GM12891 (cell line): ENCODE data around the gene LAMB4.

Source experiments
- DNase-seq: peaks from one replicate; pipeline ENCODE4 v3.0.0; 2011; ENCODE audit warnings: low spot score; ENCODE audit not compliant: insufficient read length
- FAIRE-seq: peaks from 2 replicates; lab custom pipeline; 2011; peaks lifted over from hg19 to GRCh38; lab: Jason Lieb, UNC
- PAX5 ChIP-seq: IDR thresholded peaks from 2 replicates; pipeline ENCODE4 v1.6.1; 2011; ENCODE audit warnings: low read length, moderate library complexity, mild to moderate bottlenecking; ENCODE audit not compliant: insufficient read depth, severe bottlenecking
- POLR2A ChIP-seq: IDR thresholded peaks from 2 replicates; pipeline ENCODE4 v1.6.1; 2011; ENCODE audit warnings: low read depth, low read length, control low read depth
- POLR2AphosphoS5 ChIP-seq: IDR thresholded peaks from 2 replicates; pipeline ENCODE4 v1.6.1; 2011; ENCODE audit warnings: low read depth, low read length, control low read depth
- POU2F2 ChIP-seq: IDR thresholded peaks from 2 replicates; pipeline ENCODE4 v1.6.1; 2011; ENCODE audit warnings: low read depth, mild to moderate bottlenecking, control low read depth, low read length, moderate library complexity
- SPI1 ChIP-seq: IDR thresholded peaks from 2 replicates; pipeline ENCODE4 v1.6.1; 2011; ENCODE audit warnings: low read depth, low read length, control low read depth
- TAF1 ChIP-seq: IDR thresholded peaks from 2 replicates; pipeline ENCODE4 v1.6.1; 2011; ENCODE audit warnings: low read depth, low read length, control low read depth

The LAMB4 gene

DNA sequence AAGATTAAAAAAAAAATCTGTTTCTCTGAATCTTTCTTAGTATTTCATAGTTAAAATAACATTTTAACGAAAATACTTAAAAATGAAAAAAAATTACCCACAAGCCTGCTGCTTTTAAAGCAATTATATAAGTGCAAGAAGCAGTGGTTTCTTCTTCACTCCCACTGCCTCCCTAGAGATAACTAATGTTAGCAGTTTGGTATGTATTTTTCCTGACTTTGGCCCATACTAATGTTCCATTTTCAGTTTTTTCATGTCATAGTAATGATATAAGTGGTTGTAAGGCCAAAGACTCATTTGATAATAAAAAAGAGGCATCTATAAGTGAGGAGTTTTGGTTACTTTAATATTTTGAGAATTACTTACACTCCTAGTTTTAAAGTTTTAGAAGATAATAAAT is 102.9 kb downstream of the LAMB4 start:
- FAIRE-seq (no peak), DNase-seq (no peak)
- TF ChIP-seq POLR2A (no peak), TAF1 (no peak), POU2F2 (no peak), POLR2AphosphoS5 (no peak), PAX5 (no peak), SPI1 (no peak)

DNA sequence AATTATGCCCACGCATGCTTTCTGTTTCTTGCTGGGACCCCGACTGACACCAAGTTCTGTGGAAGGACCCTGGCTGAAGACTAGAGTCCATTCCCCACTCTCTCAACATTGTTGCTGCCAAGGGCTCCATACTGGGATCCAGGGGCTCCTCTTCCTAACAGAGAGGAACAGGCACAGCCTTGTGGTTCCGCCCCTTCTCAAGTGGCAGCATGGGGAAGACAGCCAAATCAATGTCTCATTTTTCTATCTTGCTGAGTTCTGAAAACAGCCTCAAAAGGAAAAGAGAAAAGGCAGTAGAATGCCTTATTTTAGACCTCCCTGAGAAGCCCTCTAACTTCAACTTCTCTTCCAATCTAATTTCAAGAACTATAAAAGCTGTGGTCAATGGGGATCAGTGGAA is 103.5 kb downstream of the LAMB4 start:
- TF ChIP-seq POLR2AphosphoS5 (no peak), SPI1 (no peak), TAF1 (no peak), POU2F2 (no peak), PAX5 (no peak), POLR2A (no peak)
- DNase-seq = no peak
- FAIRE-seq = no peak

DNA sequence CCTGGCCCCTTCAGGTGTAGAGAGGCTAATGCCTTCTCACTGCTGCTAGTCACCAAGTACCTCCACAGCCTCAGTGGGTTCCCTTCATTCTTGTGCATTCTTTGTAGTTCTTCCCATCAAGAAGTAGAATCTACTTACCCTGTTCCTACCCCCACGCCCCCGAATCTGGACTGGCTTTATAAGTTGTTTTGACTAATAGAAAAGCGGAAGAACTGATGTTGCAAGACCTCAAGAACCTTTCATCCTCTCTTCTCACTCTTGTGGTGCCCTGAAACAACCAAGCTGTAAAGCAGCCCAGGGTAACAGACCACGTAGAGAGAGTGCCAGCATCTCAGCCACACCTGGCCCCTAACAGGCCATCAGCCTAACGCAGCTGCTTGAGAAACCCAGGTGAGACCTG is 104.0 kb downstream of the LAMB4 start:
- no peak for DNase-seq
- FAIRE-seq = no peak
- TF ChIP-seq SPI1 (no peak), POLR2A (no peak), POLR2AphosphoS5 (no peak), TAF1 (no peak), POU2F2 (no peak), PAX5 (no peak)

DNA sequence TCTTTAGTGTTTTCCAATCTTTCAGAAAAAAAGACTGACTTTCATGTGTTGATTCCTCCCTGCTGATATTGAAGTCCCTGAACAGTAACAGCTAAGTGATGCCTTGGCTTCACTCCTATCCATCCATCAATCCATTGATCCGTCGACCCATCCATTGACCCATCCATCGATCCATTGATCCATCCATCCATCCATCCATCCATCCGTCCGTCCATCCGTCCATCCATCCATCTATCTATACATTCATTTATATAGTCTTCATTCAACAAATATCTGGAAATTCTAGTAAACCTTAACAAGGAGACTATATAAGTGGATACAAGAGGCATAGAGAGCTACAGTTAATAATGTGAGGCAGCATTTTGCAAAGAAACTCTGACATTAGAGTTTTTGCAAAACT is 105.6 kb downstream of the LAMB4 start:
- DNase-seq (no peak), FAIRE-seq (no peak)
- TF ChIP-seq PAX5 (no peak), POLR2A (no peak), POLR2AphosphoS5 (no peak)

DNA sequence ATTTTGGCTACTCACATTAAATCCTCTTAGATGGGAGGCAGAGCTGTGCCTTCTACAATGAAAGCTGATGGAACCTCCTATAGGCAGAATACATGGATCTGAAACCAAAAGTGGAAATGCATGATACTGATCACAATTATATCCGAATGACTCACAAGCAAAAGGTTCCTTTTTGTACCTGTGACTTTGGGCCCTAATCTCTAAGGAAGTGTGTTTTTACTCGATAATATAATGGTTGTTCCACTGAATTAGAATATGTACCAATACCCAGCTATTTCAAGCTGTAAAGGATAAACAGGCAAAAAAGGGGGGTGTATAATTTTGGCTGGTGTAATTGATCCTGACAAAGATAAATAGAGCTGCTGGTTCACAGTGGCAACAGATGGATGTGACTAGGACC is 109.6 kb downstream of the LAMB4 start:
- no peak for TF ChIP-seq SPI1
- TF ChIP-seq POLR2AphosphoS5 = no peak
- FAIRE-seq (no peak), DNase-seq (no peak)

DNA sequence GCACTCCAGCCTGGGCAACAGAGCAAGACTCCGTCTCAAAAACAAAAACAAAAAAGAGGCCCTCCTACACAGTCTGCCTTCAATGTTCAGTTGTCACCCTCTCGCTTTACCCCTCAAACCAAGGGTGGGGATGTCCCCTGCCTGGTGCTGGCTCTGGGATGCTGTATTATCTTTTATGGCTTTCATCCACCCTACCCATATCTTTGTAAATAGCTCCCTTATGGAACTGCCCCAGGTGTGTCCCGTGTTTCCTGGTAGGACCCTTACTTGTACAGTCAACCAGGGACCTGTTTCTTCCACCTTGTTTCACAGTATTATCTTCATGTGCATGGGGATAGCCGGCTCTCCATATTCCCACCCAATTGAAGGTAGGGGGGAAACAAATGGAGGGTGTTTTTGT is 111.5 kb downstream of the LAMB4 start:
- FAIRE-seq (no peak), DNase-seq (no peak)
- TF ChIP-seq POLR2A (no peak), SPI1 (no peak), POU2F2 (no peak)

DNA sequence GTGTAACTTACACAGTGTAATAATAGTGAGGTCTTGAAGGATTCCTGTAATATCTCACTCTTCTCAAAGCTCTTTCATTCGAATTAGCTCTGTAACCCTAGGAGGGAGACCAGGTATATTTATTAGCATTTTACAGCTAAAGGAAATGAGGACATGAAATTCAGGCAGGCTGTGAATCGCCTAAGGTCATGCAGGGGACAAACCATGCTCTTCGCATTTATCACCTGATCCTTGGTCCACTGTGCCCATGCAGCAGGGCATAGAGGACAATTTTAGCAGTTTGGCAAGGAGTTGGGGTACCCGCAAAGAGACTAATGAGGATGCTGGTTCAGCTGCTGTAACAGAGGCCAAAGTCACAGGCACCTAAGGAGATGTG is 112.4 kb downstream of the LAMB4 start:
- TF ChIP-seq POU2F2 = no peak
- TF ChIP-seq PAX5 = no peak
- no peak for TF ChIP-seq POLR2AphosphoS5
- TF ChIP-seq SPI1 = no peak
- TF ChIP-seq POLR2A = no peak
- no peak for TF ChIP-seq TAF1
- FAIRE-seq = no peak
- no peak for DNase-seq

DNA sequence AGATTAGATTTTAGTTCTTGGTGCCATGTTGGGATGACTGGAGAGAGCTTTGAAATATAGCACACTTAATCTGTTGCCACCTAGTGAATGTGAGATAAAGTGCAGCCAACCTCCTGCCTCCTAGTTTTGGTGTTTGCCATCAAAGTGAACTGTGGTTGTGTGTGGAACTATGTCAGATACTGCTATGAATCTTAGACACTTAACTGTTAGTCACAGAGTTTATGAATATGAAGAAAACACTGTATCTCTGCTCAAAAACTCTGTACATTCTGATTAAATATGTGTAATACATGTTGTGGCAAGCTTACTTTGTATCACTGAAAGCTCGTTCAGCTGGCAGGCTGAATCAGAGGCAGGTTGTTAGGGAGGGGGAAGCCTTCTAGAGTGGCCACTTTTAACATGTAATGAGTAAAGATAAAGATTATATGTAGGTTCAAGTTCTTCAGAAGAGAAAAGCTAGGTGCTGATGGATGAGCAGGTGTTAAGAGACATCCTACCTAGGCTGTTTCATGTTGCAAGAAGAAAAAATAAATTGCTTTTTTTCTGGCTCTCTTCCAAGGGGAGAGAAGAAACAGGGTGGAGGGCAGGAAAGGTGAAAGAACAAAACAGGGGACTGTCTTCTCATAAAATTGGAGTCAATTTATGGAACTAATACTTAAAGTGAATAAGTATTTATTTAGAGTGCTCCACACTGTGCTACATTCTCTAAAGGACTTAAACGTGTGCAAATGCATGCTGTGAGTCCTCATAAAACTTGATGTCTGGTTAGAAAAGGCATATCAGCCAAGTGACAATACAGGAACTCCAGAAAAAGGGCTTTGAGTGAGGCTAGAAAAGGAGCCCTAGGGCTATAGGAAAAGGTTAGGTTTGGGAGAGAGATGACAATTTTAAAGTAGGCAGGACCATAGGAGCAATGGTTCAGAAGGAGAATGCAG is 113.1 kb downstream of the LAMB4 start:
- no peak for FAIRE-seq
- TF ChIP-seq SPI1 (no peak), POU2F2 (no peak), TAF1 (no peak), POLR2A (no peak), POLR2AphosphoS5 (no peak), PAX5 (no peak)
- no peak for DNase-seq

DNA sequence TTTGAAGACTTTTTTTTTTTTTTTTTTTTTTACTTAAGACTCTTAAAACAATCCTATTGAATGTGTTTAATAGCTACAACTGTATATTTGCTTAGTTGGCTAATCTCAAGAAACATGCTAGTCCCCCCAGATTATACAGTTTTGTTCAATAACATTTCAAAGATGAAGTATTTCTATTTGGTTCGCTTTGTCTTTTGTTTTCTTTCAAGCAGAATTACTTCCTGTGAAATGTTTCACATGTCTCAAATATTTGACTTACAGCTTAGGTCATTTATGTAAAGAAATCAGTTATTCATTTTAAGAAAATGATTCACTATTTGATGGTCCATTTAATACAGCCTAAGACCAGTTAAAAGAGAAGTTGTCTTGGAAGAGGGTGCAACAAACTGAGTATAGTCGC is 114.4 kb downstream of the LAMB4 start:
- DNase-seq = no peak
- no peak for FAIRE-seq
- no peak for TF ChIP-seq TAF1
- no peak for TF ChIP-seq POLR2A
- TF ChIP-seq PAX5 = no peak
- TF ChIP-seq POLR2AphosphoS5 = no peak
- no peak for TF ChIP-seq SPI1
- no peak for TF ChIP-seq POU2F2
